Calu3 (cell line): ENCODE measurements around the gene CD200R1L. TPM values are rescaled to one million over a fixed set of nuclear protein-coding genes. Genes with fewer than 3 reads are reported as not detected.

ENCODE experiments used
- BruUV-seq: library from RNA; stranded (reverse); fragments of 400-500 nt; replicated peaks from 2 replicates; lab custom pipeline; 2021; lab: Mats Ljungman, UMichigan
- CTCF ChIA-PET: fragments of 300-600 bp; sonication (Branson Sonifier 250); formaldehyde crosslinking; loops from one replicate; lab custom pipeline; 2022; ENCODE audit warnings: antibody characterized with exemption; lab: Charles Lee
- DNase-seq: peaks from one replicate; pipeline ENCODE4 v3.0.0; 2022
- H3K27ac Mint-ChIP-seq: one replicate; pipeline ENCODE4 v1.8.0; 2022; ENCODE audit warnings: mixed read lengths; ENCODE audit not compliant: unreplicated experiment
- H3K27me3 Mint-ChIP-seq: one replicate; pipeline ENCODE4 v1.8.0; 2022; ENCODE audit warnings: mixed read lengths; ENCODE audit not compliant: unreplicated experiment
- H3K36me3 Mint-ChIP-seq: one replicate; pipeline ENCODE4 v1.8.0; 2022; ENCODE audit warnings: mild to moderate bottlenecking, moderate library complexity, mixed read lengths; ENCODE audit not compliant: insufficient read depth, unreplicated experiment
- H3K4me1 Mint-ChIP-seq: one replicate; pipeline ENCODE4 v1.8.0; 2022; ENCODE audit warnings: mild to moderate bottlenecking, low read depth, mixed read lengths; ENCODE audit not compliant: unreplicated experiment
- H3K4me3 Mint-ChIP-seq: one replicate; pipeline ENCODE4 v1.8.0; 2022; ENCODE audit warnings: mild to moderate bottlenecking, low read depth, moderate library complexity, mixed read lengths; ENCODE audit not compliant: unreplicated experiment
- H3K9me3 Mint-ChIP-seq: one replicate; pipeline ENCODE4 v1.8.0; 2022; ENCODE audit warnings: low read depth, mixed read lengths; ENCODE audit not compliant: unreplicated experiment
- intact Hi-C: fragments of 100-400 bp; cut with micrococcal nuclease; formaldehyde crosslinking; loops from one replicate; pipeline ENCODE4 v1.10.0; 2022; ENCODE audit not compliant: unreplicated experiment
- total RNA-seq: library from RNA; stranded (reverse); gene quantifications from 2 replicates; pipeline ENCODE4 v1.2.3, GENCODE V29; 2022
- TF ChIP-seq, protein P1 (sequence below): fragments of 200-600 bp; IDR thresholded peaks from one replicate; pipeline ENCODE4 v1.8.0; 2022; ENCODE audit warnings: antibody characterized with exemption; ENCODE audit not compliant: unreplicated experiment

CD200R1L gene
- total RNA-seq, 1 experiment from 2014 or later = not detected

GRCh38 chr3:112815981-112816380 is 30.7 kb downstream of the CD200R1L start:
- DNase-seq = no peak
- CTCF ChIA-PET = interaction anchor here (1.0 to 1.3 kb wide), 2 partner anchors 81 to 163 kb away, joined by 4 to 7 read pairs; no protein-coding TSS in a partner anchor
- intact Hi-C loops = no loop called here
- BruUV-seq = no TSS peak
- Mint-ChIP-seq H3K27me3 (no peaks in the 10 kb centered on the region), H3K4me3 (no peak overlapping the region), H3K4me1 (peaks cover 11% of the 10 kb centered on the region), H3K9me3 (no peaks in the 10 kb centered on the region), H3K36me3 (no peaks in the 10 kb centered on the region), H3K27ac (no peak overlapping the region)
- TF ChIP-seq, protein P1, sequence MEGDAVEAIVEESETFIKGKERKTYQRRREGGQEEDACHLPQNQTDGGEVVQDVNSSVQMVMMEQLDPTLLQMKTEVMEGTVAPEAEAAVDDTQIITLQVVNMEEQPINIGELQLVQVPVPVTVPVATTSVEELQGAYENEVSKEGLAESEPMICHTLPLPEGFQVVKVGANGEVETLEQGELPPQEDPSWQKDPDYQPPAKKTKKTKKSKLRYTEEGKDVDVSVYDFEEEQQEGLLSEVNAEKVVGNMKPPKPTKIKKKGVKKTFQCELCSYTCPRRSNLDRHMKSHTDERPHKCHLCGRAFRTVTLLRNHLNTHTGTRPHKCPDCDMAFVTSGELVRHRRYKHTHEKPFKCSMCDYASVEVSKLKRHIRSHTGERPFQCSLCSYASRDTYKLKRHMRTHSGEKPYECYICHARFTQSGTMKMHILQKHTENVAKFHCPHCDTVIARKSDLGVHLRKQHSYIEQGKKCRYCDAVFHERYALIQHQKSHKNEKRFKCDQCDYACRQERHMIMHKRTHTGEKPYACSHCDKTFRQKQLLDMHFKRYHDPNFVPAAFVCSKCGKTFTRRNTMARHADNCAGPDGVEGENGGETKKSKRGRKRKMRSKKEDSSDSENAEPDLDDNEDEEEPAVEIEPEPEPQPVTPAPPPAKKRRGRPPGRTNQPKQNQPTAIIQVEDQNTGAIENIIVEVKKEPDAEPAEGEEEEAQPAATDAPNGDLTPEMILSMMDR = no peak

DNA sequence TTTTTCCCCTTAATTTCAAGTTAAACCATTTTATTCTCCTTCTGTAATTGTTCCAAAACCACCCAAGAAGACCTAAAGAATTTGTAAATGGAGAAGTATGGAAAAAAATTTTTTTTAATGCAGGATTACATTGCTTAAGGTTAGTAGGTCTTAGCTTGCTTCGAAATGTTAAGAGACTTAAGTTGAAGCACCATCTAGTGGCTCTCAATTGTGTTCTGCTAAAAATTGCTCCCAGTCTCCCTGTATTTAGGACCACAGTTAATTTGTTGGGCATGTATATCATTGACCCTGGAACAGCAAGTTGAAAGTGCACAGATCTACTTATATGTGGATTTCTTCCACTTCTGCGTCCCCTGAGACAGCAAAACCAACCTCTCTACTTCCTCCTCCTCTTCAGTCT is 32.4 kb downstream of the CD200R1L start:
- no peaks in the 10 kb centered on the region for H3K36me3 Mint-ChIP-seq
- TF ChIP-seq, protein P1 = no peak
- H3K4me1 Mint-ChIP-seq = peaks cover 11% of the 10 kb centered on the region
- no peaks in the 10 kb centered on the region for H3K27me3 Mint-ChIP-seq
- CTCF ChIA-PET = interaction anchor here (0.7 to 2.4 kb wide), 7 partner anchors 12 to 171 kb away, joined by 3 to 63 read pairs (median 5); no protein-coding TSS in a partner anchor
- BruUV-seq = no TSS peak
- no peaks in the 10 kb centered on the region for H3K9me3 Mint-ChIP-seq
- DNase-seq = no peak
- no peak overlapping the region for H3K27ac Mint-ChIP-seq
- no peak overlapping the region for H3K4me3 Mint-ChIP-seq
- intact Hi-C loops = loop anchor here (1.0 to 5.0 kb wide), 3 partner anchors 80 to 232 kb away; no protein-coding TSS in a partner anchor

- TF ChIP-seq, protein P1 = no peak
- BruUV-seq = no TSS peak
- CTCF ChIA-PET = interaction anchor here (0.7 to 2.4 kb wide), 7 partner anchors 12 to 171 kb away, joined by 3 to 63 read pairs (median 5); no protein-coding TSS in a partner anchor
These were observed 32.9 kb downstream of the CD200R1L start for GRCh38 chr3:112813723-112814171.

DNA sequence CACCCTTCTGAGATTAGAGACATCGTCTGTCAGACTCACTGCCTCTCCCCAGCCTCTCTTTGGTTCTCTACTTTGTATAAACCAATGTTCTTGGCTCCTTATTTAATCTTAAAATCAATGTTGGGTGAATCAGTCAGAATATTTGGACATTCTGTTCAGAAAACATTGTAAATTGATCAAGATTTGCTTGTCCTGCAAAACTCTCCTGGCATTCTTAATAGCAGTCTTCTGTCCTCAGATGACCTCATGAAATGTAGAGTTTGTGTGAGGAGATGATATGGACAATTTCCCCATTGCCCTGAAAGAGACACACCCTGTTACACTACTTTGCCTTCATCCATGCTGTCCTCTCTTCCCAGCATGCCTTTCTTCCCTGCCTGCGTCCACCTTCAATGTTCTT is 33.6 kb downstream of the CD200R1L start:
- Mint-ChIP-seq H3K36me3 (no peaks in the 10 kb centered on the region), H3K4me3 (no peak overlapping the region), H3K27ac (no peak overlapping the region), H3K4me1 (peaks cover 11% of the 10 kb centered on the region), H3K27me3 (no peaks in the 10 kb centered on the region), H3K9me3 (no peaks in the 10 kb centered on the region)
- no peak for DNase-seq
- no TSS peak for BruUV-seq
- intact Hi-C loops = loop anchor here (5.0 kb wide), 1 partner anchor 231 kb away; no protein-coding TSS in a partner anchor
- TF ChIP-seq, protein P1 = no peak
- CTCF ChIA-PET = interaction anchor here (1.1 to 2.4 kb wide), 3 partner anchors 78 to 170 kb away, joined by 5 to 63 read pairs (median 5); no protein-coding TSS in a partner anchor

More at GRCh38 chr3:112813723-112814171, 32.9 kb downstream of the CD200R1L start:
- Mint-ChIP-seq H3K27me3 (no peaks in the 10 kb centered on the region), H3K4me3 (no peak overlapping the region), H3K4me1 (peaks cover 11% of the 10 kb centered on the region), H3K27ac (no peak overlapping the region), H3K36me3 (no peaks in the 10 kb centered on the region), H3K9me3 (no peaks in the 10 kb centered on the region)
- DNase-seq = no peak
- intact Hi-C loops = loop anchor here (1.0 to 5.0 kb wide), 3 partner anchors 79 to 231 kb away; no protein-coding TSS in a partner anchor
